ENCODE measurements around the gene TMEM184B.

DNA sequence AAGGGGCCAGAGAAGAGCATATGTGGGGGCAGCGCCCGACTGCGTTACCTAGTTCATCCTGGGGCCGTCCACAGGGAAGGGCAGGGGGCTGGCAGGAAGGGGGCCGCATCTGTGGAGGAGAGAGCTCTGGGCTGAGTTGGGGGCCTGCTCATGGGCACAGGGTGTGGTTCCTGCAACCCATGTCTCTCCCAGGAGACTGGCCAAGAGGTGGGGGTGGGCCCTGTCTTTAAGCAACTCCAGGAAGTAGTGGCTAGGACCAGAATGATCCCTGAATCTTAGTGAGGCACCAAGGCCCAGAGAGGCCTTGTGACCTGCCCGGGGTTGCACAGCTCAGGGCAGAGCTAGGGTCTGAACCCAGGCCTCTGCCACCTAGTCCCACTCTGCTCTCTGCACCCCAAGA is 22.5 kb upstream of the TMEM184B start:
- TF ChIP-seq YY1 (IDR thresholded peaks at IDR 0.05; ENCODE audit: insufficient read depth, insufficient read length) (no peak), ZNF274 (IDR thresholded peaks at IDR 0.05; ENCODE audit: low read depth, low read length) (no peak), SUZ12 (IDR thresholded peaks at IDR 0.05; ENCODE audit: extremely low read depth, insufficient read depth, insufficient read length) (no peak)

Measured in NT2/D1 (cell line).